ENCODE measurements around the gene WDR89.
"Not testable (repeated sequence)": the region's sequence is repeated elsewhere in the genome, so short reads cannot be mapped to it uniquely, and the experiment has no call there.

The WDR89 gene

GRCh38 chr14:63641473-63642228 is at the start of gene WDR89:
Gene WDR89 (minus strand): TSS chr14:63641871. CDS start chr14:63599942, 41,929 bp downstream.
- peak; percentile 100 for DNase-seq

- DNase-seq = no peak
These were observed 47.5 kb upstream of the WDR89 start for GRCh38 chr14:63689132-63689531.

- no peak for DNase-seq
These were observed 45.3 kb upstream of the WDR89 start for GRCh38 chr14:63686926-63687325.

- no peak for DNase-seq
These were observed 43.7 kb upstream of the WDR89 start for GRCh38 chr14:63685401-63685800.

- DNase-seq = no peak
These were observed 41.3 kb upstream of the WDR89 start for GRCh38 chr14:63682727-63683593.

- DNase-seq = no peak
These were observed 36.9 kb upstream of the WDR89 start for GRCh38 chr14:63678536-63678935.

- peak; percentile 87 for DNase-seq
These were observed 36.3 kb upstream of the WDR89 start for GRCh38 chr14:63677891-63678379.

GRCh38 chr14:63676615-63677014 is 34.9 kb upstream of the WDR89 start:
- DNase-seq = no peak

GRCh38 chr14:63673886-63674497 is 32.3 kb upstream of the WDR89 start:
- DNase-seq = no peak

GRCh38 chr14:63673255-63673654 is 31.6 kb upstream of the WDR89 start:
- DNase-seq = no peak

- DNase-seq = peak; percentile 18
These were observed 30.9 kb upstream of the WDR89 start for GRCh38 chr14:63672417-63673180.

GRCh38 chr14:63671987-63672386 is 30.3 kb upstream of the WDR89 start:
- no peak for DNase-seq

GRCh38 chr14:63670692-63671091 is 29.0 kb upstream of the WDR89 start:
- no peak for DNase-seq

- DNase-seq = no peak
These were observed 24.7 kb upstream of the WDR89 start for GRCh38 chr14:63666335-63666734.

- DNase-seq = peak; percentile 17
These were observed 22.0 kb upstream of the WDR89 start for GRCh38 chr14:63663428-63664341.

GRCh38 chr14:63662776-63663175 is 21.1 kb upstream of the WDR89 start:
- DNase-seq = no peak

- not testable (repeated sequence) for DNase-seq
These were observed 20.2 kb upstream of the WDR89 start for GRCh38 chr14:63661881-63662280.

GRCh38 chr14:63659726-63660125 is 18.1 kb upstream of the WDR89 start:
- DNase-seq = no peak

GRCh38 chr14:63656194-63656593 is 14.5 kb upstream of the WDR89 start:
- DNase-seq = no peak

- DNase-seq = no peak
These were observed 13.3 kb upstream of the WDR89 start for GRCh38 chr14:63654936-63655335.

- DNase-seq = peak; percentile 80
These were observed 12.7 kb upstream of the WDR89 start for GRCh38 chr14:63654346-63654745.

All from EL (cell line).